Measurements from ENCODE around the gene KIF26B. TPM values are rescaled to one million over a fixed set of nuclear protein-coding genes. Genes with fewer than 3 reads are reported as not detected.

KIF26B gene
- total RNA-seq, 1 donor from 2014 or later: 3.8 TPM

GRCh38 chr1:245220381-245220985 is 65.7 kb downstream of the KIF26B start:
- DNase-seq (ENCODE audit: missing footprints) (no peak), ATAC-seq (no peak)
- intact Hi-C loops (cut with DNase I): no loop called here

GRCh38 chr1:245221805-245222204 is 67.0 kb downstream of the KIF26B start:
- ATAC-seq (no peak), DNase-seq (ENCODE audit: missing footprints) (no peak)
- intact Hi-C loops (cut with DNase I): no loop called here

GRCh38 chr1:245222931-245223595 is 68.3 kb downstream of the KIF26B start:
- ATAC-seq (no peak), DNase-seq (ENCODE audit: missing footprints) (no peak)
- intact Hi-C loops (cut with DNase I): no loop called here

GRCh38 chr1:245225322-245226202 is 70.8 kb downstream of the KIF26B start:
- ATAC-seq (no peak), DNase-seq (ENCODE audit: missing footprints) (no peak)
- intact Hi-C loops (cut with DNase I): no loop called here

- no peak for ATAC-seq
- no peak for DNase-seq (ENCODE audit: missing footprints)
- intact Hi-C loops (cut with DNase I): no loop called here
Observed at GRCh38 chr1:245226203-245226499, 71.4 kb downstream of the KIF26B start.

- intact Hi-C loops (cut with DNase I): no loop called here
- DNase-seq (ENCODE audit: missing footprints) (no peak), ATAC-seq (no peak)
Observed at GRCh38 chr1:245229051-245229450, 74.3 kb downstream of the KIF26B start.

GRCh38 chr1:245232931-245233330 is 78.1 kb downstream of the KIF26B start:
- intact Hi-C loops (cut with DNase I): no loop called here
- no peak for ATAC-seq
- no peak for DNase-seq (ENCODE audit: missing footprints)

- ATAC-seq (no peak), DNase-seq (ENCODE audit: missing footprints) (no peak)
- intact Hi-C loops (cut with DNase I): no loop called here
Observed at GRCh38 chr1:245234217-245235081, 79.7 kb downstream of the KIF26B start.

GRCh38 chr1:245235156-245235555 is 80.4 kb downstream of the KIF26B start:
- DNase-seq (ENCODE audit: missing footprints): no peak
- no peak for ATAC-seq
- intact Hi-C loops (cut with DNase I): no loop called here

GRCh38 chr1:245240648-245241165 is 85.9 kb downstream of the KIF26B start:
- ATAC-seq: no peak
- intact Hi-C loops (cut with DNase I): no loop called here
- DNase-seq (ENCODE audit: missing footprints): no peak

- ATAC-seq (no peak), DNase-seq (ENCODE audit: missing footprints) (no peak)
- intact Hi-C loops (cut with DNase I): no loop called here
Observed at GRCh38 chr1:245241526-245242130, 86.8 kb downstream of the KIF26B start.

- no peak for ATAC-seq
- intact Hi-C loops (cut with DNase I): no loop called here
- DNase-seq (ENCODE audit: missing footprints): no peak
Observed at GRCh38 chr1:245242989-245243388, 88.2 kb downstream of the KIF26B start.

GRCh38 chr1:245245021-245245667 is 90.4 kb downstream of the KIF26B start:
- no peak for DNase-seq (ENCODE audit: missing footprints)
- no peak for ATAC-seq
- intact Hi-C loops (cut with DNase I): no loop called here

GRCh38 chr1:245246433-245246832 is 91.6 kb downstream of the KIF26B start:
- ATAC-seq (no peak), DNase-seq (ENCODE audit: missing footprints) (no peak)
- intact Hi-C loops (cut with DNase I): no loop called here

GRCh38 chr1:245247356-245247755 is 92.6 kb downstream of the KIF26B start:
- DNase-seq (ENCODE audit: missing footprints) (no peak), ATAC-seq (no peak)
- intact Hi-C loops (cut with DNase I): no loop called here

GRCh38 chr1:245247801-245248200 is 93.0 kb downstream of the KIF26B start:
- no peak for DNase-seq (ENCODE audit: missing footprints)
- intact Hi-C loops (cut with DNase I): no loop called here

GRCh38 chr1:245248231-245248731 is 93.5 kb downstream of the KIF26B start:
- intact Hi-C loops (cut with DNase I): no loop called here
- no peak for ATAC-seq
- no peak for DNase-seq (ENCODE audit: missing footprints)

More at GRCh38 chr1:245247801-245248200, 93.0 kb downstream of the KIF26B start:
- no peak for ATAC-seq

GRCh38 chr1:245255783-245256182 is 101.0 kb downstream of the KIF26B start:
- DNase-seq (ENCODE audit: missing footprints) (no peak), ATAC-seq (no peak)
- intact Hi-C loops (cut with DNase I): no loop called here

All from Right ventricle myocardium inferior (tissue), 1 donor.